ENCODE measurements around the gene AVL9. TPM values are rescaled to one million over a fixed set of nuclear protein-coding genes. Genes with fewer than 3 reads are reported as not detected.

The AVL9 gene
- total and polyA plus RNA-seq, 10 donors = 8.4 to 54.8 (median 34.3) TPM

- H3K9me3 ChIP-seq = peaks cover 0 to 60% (median 41%) of the 10 kb centered on the region in 8 donors
- no peak for DNase-seq
- no peaks in the 10 kb centered on the region for H3K27me3 ChIP-seq (replicated peaks in 1 of 7)
- WGBS, 5 donors = 81 to 95% (median 94%) methylated on average over 2 of the region's 2 CpGs
- no peak overlapping the region for H3K27ac ChIP-seq
- no peak overlapping the region for H3K4me3 ChIP-seq
- TF ChIP-seq CTCF (IDR thresholded peaks at IDR 0.05 in 8 of 11, conservative IDR thresholded peaks at IDR 0.05 in 3 of 11) (no peak), POLR2AphosphoS5 (IDR thresholded peaks at IDR 0.05) (no peak), POLR2A (IDR thresholded peaks at IDR 0.05) (no peak)
- H3K4me1 ChIP-seq = peaks cover 9 to 27% (median 15%) of the 10 kb centered on the region in 6 donors
- intact Hi-C loops (cut with DNase I; ENCODE audit: low total_unique reads) = no loop called here
- H3K36me3 ChIP-seq = peaks cover 0 to 56% (median 0%) of the 10 kb centered on the region in 6 donors
Observed at GRCh38 chr7:32518534-32519140, 23.3 kb downstream of the AVL9 start.

GRCh38 chr7:32519763-32520162 lies 24.5 kb downstream of the AVL9 start:
- peaks cover 0 to 60% (median 41%) of the 10 kb centered on the region in 8 donors for H3K9me3 ChIP-seq
- TF ChIP-seq POLR2AphosphoS5 (IDR thresholded peaks at IDR 0.05) (no peak), POLR2A (IDR thresholded peaks at IDR 0.05) (no peak), CTCF (IDR thresholded peaks at IDR 0.05 in 8 of 11, conservative IDR thresholded peaks at IDR 0.05 in 3 of 11) (no peak)
- no peak for DNase-seq
- H3K27me3 ChIP-seq (replicated peaks in 1 of 7) = no peaks in the 10 kb centered on the region
- no peak overlapping the region for H3K27ac ChIP-seq
- 69 to 93% (median 88%) methylated on average over 2 of the region's 2 CpGs for WGBS, 5 donors
- peaks cover 0 to 61% (median 0%) of the 10 kb centered on the region in 6 donors for H3K36me3 ChIP-seq
- intact Hi-C loops (cut with DNase I; ENCODE audit: low total_unique reads) = no loop called here
- peaks cover 9 to 22% (median 15%) of the 10 kb centered on the region in 6 donors for H3K4me1 ChIP-seq
- H3K4me3 ChIP-seq = no peak overlapping the region

- Histone ChIP-seq H3K27ac (no peak overlapping the region), H3K4me3 (no peak overlapping the region), H3K36me3 (peaks cover 0 to 52% (median 0%) of the 10 kb centered on the region in 6 donors), H3K4me1 (peaks cover 0 to 19% (median 0%) of the 10 kb centered on the region in 6 donors), H3K27me3 (replicated peaks in 1 of 7) (no peaks in the 10 kb centered on the region), H3K9me3 (peaks cover 0 to 42% (median 31%) of the 10 kb centered on the region in 8 donors)
- DNase-seq = no peak
- intact Hi-C loops (cut with DNase I; ENCODE audit: low total_unique reads) = no loop called here
- 95 to 99% (median 98%) methylated on average over 6 of the region's 6 CpGs for WGBS, 5 donors
- no peak for TF ChIP-seq CTCF (IDR thresholded peaks at IDR 0.05 in 8 of 11, conservative IDR thresholded peaks at IDR 0.05 in 3 of 11)
- no peak for TF ChIP-seq POLR2AphosphoS5 (IDR thresholded peaks at IDR 0.05)
- no peak for TF ChIP-seq POLR2A (IDR thresholded peaks at IDR 0.05)
Observed at GRCh38 chr7:32522746-32523530, 27.6 kb downstream of the AVL9 start.

- Histone ChIP-seq H3K36me3 (peaks cover 0 to 49% (median 0%) of the 10 kb centered on the region in 6 donors), H3K4me1 (peaks cover 0 to 19% (median 0%) of the 10 kb centered on the region in 6 donors), H3K4me3 (no peak overlapping the region), H3K27ac (no peak overlapping the region), H3K27me3 (replicated peaks in 1 of 7) (no peaks in the 10 kb centered on the region), H3K9me3 (peaks cover 0 to 25% (median 14%) of the 10 kb centered on the region in 8 donors)
- TF ChIP-seq POLR2A (IDR thresholded peaks at IDR 0.05) = no peak
- TF ChIP-seq POLR2AphosphoS5 (IDR thresholded peaks at IDR 0.05) = no peak
- no peak for TF ChIP-seq CTCF (IDR thresholded peaks at IDR 0.05 in 8 of 11, conservative IDR thresholded peaks at IDR 0.05 in 3 of 11)
- intact Hi-C loops (cut with DNase I; ENCODE audit: low total_unique reads) = no loop called here
- no peak for DNase-seq
Observed at GRCh38 chr7:32524631-32525030, 29.3 kb downstream of the AVL9 start.
